NCI-H1092 treated with DMSO at 0.1 percent for 48 hours (cell line): ENCODE results near the gene REXO1.
"Not testable (repeated sequence)": the region's sequence is repeated elsewhere in the genome, so short reads cannot be mapped to it uniquely, and the experiment has no call there.

Experiments used
- DNase-seq: peaks from one replicate; lab custom pipeline; 2025; lab: John Stamatoyannopoulos, UW

REXO1 gene

GRCh38 chr19:1848399-1849131 lies at the start of gene REXO1:
Gene REXO1 (minus strand): TSS chr19:1848483. CDS start chr19:1848358, 125 bp downstream.
- DNase-seq, result peak; percentile 94

DNA sequence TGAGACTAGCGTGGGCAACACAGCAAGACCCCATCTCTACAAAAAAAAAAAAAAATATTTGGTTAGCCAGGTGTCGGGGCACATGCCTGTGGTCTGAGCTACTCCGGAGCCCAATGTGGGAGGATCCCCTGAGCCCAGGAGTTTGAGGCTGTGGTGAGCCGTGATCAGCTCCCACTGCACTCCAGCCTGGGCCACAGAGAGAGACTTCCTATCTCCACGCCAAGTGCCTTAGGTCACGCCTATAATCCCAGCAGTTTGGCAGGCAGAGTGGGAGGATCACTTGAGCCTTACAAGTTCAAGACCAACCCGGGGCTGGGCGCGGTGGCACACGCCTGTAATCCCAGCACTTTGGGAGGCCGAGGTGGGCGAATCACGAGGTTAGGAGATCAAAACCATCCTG lies 48.2 kb upstream of the REXO1 start:
- DNase-seq, result no peak

- no peak for DNase-seq
Observed at GRCh38 chr19:1893791-1894190, 45.5 kb upstream of the REXO1 start.

GRCh38 chr19:1889907-1890306 lies 41.6 kb upstream of the REXO1 start:
- no peak for DNase-seq

DNA sequence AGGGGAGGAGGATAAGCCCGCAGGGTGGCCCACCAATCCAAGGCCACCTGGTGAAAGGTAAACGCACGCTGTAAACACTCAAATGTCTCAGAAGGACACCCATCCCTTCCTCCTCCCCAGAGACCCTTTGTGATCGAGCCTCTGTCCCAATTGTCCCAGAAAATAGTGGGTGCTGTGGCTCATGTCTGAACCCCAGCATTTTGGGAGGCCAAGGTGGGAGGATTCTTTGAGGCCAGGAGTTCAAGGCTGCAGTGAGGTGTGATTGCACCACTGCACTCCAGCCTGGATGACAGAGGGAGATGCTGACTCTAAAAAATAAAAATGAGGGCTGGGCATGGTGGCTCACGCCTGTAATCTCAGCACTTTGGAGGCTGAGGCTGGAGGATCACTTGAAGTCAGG lies 40.1 kb upstream of the REXO1 start:
- no peak for DNase-seq

DNA sequence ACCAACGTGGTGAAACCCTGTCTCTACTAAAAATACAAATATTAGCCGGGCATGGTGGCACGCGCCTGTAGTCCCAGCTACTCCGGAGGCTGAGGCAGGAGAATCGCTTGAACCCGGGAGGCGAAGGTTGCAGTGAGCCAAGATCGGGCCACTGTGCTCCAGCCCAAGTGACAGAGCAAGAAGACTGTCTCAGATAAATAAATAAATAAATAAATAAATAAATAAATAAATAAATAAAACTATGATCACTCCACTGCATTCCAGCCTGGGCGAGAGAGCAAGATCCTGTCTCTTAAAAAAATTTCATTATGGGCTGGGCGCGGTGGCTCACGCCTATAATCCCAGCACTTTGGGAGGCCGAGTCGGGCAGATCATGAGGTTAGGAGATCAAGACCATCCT lies 38.1 kb upstream of the REXO1 start:
- not testable (repeated sequence) for DNase-seq

DNA sequence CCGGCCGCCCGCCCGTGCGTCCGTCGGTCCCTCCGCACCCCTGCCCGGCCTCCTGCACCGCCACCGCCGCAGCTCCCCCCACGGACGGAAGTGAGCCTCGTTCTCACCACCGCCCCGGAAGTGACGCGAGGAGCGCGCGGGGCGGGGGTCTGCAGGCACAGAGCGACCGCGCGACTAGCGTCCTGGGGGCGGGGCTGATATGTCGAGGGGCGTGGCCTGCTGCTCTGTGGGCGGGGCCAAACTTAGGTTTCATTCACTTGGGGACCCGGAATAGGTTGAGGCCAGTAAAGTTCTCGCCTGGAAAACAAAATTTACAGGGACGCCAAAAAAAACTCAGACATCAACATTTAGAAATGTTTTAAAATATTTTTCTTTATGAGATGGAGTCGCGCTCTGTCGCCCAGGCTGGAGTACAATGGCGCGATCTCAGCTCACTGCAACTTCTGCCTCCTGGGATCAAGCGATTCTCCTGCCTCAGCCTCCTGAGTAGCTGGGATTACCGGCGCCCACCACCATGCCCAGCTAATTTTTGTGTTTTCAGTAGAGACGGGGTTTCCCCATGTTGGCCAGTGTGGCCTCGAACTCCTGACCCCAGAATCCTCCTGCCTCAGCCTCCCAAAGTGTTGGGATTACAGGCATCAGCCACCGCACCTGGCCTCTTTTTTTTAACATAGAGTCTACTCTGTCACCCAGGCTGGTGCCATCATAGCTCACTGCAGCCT lies 37.3 kb upstream of the REXO1 start, which contains the start of gene ABHD17A:
Gene ABHD17A (minus strand): TSS at position 99 of the 722 bp plus-strand sequence. CDS start 3,930 bp downstream, outside the sequence.
- peak; percentile 84 for DNase-seq

DNA sequence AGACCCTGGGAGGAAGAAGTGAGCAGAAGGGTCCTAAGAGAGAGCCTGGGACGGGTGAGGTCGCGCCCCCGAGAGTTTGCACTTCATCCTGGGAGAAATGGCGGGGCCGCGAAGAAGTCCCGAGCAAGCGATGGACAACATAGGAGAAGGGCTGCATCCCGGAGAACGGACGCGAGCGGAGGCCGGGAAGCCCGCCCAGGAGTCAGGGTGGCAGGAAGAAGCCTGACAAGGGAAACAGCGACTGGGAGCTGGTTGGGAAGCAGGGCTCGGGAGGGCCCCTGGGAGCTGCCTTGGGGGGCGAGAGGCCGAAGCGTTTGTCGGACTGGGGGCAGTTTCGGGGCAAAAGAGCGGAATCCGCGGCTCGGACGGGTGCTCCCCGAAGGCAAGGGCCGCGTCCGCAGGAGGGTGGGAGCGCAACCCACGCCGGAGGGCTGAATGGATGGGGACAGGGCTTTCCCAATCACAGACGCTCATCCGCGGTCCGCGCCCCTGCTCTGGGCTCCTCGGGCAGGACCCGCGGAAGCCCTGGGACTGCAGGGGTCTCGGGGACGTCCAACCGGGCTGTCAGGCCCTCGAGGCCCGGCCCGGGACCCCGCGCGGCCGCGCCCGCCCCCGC lies 36.5 kb upstream of the REXO1 start:
- DNase-seq, result no peak

DNA sequence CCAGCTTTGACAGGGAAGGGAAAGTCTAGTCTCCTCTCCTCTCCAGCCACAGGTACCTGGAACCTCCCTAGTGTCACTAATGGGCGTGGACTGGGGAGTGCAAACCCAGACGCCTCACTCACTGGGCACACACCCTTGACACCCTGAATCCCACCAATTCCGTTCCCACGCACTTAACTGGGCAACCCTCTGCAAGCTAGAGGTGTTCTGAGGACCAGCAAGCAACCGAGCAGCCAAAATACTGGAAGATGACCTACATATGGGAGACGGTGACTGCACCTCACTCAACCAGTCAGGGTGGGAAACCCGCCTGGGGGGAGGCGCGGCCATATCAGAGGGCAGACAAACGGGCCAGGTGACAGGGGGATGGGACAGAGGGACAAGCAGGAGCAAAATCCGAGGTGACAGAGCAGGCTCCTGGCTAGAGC lies 36.0 kb upstream of the REXO1 start:
- no peak for DNase-seq

DNA sequence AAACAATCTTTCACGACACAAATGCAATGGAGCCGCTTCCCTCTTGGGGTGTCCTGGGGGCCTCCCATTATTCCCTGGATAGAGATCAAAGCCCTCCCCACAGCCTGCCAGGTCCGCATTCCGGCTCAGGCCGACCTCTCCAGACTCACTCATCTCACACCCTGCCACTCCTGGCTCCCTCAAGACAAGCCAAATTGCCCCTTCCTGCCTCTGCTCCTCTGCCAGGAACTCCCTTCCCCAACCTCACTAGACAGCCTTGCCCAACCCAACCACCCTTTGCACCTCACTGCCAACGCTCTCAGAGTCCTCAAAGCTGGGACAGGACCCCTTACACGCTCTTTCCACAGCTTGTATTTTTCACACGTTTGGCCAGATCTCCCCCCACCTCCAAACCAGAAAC lies 35.5 kb upstream of the REXO1 start:
- no peak for DNase-seq

DNA sequence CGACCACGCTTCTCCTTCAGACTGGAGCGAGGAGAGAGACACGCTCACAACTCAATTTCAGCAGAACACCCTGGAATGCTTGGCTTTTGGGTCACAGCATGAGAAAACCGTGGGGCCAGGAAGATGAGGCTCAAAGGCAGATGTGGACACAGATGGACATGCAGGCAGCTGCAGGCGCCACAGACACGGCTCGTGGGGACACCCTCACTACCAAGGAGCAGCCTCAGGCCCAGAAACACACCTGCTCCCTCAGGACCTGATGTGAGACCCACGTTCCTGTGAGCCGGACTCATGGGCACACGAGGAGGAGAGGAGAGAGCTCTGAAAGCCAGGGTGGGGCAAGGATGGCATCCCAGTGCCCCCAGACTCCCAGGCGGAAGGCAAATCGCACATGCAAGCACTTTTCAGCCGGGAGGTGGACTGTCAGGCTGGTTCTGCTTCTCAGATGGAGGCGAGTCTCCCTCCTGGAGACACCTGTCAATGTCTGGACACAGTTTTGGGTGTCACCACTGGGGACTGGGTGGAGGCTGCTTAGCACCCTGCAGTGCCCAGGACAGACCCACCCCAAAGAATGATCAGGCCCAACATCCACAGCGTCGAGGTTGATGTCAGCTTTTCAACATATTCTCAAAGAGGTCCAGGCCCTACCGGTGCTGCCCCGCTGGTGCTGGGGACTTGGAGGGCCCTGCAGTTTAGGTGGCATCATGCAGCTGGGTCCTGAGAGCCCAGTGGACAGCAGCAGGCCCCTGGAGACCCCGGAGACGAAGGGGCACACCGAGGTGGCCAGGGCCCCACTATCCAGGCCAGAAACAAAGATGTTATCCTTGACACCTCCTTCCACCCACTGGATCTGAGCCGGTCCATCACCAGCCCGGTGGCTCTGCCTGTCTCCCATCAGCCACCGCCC lies 34.8 kb upstream of the REXO1 start:
- no peak for DNase-seq

DNA sequence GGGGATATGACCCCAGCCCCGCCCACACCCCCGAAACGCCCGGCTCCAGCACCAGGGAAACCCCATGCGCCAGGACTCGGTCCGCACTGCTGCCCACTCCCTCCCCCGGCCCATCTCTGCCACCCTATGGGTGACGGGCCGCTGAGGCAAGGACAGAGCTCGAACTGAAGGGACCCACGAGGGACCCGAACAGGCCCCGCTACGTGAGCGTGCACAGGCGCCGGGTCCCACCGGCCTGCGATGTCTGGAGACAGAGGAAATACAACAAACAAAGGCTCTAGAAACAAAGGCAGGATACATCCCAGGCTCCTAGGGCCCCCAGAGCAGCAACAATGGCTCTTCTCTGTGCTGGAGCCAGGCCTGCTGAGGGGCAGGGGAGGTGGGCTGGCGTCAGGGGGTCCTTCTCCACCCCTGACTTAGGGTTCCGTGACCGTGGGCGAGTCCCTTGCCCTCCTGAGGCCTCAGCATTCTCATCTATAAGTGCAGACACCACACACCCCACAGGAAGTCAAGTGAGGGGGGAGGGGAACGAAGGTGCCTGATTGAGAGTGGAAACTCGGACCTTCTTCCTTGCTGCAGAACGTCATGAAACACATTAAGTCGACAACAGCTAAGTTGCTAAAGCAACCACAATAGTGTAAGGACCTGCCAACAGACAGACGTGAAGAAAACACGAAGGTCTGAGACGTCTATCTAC lies 34.0 kb upstream of the REXO1 start:
- no peak for DNase-seq

DNA sequence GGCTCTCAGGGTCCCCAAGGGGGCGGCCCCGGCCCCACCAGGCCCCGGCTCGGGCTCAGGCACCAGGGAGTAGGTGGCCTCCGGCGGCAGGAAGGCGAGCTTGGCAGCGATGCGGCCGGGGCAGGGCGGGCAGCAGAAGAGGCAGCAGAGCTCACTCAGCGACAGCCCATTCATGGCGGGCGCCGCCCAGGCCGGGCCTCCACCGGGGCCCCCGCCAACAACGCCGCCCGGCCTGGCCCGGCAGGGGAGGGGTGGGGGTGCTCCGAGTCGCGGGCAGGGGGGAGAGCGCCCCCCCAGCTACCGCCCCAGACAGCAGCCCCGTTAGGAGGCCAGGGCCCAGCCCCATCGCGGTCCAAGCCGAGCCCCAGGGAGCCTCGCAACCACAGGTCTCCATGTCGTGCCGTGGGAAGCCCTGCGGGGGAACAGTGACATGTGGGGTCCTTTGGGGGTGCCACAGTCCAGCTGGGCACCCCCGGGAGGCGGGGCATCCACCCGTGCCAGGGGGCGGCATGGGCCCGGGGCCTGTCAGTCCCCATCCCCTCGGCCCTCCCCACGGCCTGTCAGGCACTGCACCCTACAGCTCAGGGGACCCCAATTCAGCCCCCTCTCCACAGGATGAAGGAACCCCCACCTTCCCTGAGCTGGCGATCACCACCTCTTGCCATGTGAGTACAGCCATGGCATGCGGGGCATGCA lies 33.3 kb upstream of the REXO1 start:
- not testable (repeated sequence) for DNase-seq

GRCh38 chr19:1880611-1881392 lies 32.5 kb upstream of the REXO1 start:
- no peak for DNase-seq

- not testable (repeated sequence) for DNase-seq
Observed at GRCh38 chr19:1879982-1880381, 31.7 kb upstream of the REXO1 start.

DNA sequence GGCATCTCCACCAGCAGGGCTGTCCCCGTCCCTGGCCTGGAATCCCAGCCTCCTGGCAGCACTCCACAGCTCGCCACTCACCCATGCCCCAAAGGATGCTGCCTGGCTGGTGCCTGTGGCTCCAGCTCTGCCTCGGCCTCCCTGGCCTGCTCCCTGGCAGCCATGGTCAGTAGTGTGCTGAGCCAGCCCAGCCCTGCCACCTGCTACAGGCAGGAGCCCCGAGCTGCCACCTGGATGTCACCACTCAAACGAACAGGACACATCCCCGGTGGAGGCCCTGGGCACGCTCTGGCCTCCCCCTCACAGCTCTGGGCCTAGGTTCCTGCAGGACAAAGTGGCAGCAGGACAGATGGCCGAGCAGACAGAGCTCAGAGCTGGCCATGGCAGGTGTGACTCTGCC lies 30.3 kb upstream of the REXO1 start:
- not testable (repeated sequence) for DNase-seq

DNA sequence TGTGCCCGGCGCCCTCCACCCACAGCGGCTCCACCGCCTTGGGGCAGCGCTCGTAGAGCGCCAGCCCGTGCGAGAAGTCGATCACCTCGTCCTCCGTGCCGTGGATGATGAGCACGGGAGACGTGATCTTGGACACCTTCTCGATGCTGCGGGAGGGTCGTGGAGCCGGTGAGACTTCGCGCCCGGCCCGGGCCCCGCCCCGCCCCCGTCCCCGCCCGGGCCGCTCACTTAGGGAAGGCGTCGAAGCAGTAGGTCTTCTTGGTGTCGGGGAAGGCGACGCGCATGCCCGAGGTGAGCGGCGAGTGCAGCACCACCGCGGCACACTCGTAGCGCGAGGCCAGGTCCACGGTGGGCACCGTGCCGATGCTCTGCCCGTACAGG lies 29.0 kb upstream of the REXO1 start:
- not testable (repeated sequence) for DNase-seq

DNA sequence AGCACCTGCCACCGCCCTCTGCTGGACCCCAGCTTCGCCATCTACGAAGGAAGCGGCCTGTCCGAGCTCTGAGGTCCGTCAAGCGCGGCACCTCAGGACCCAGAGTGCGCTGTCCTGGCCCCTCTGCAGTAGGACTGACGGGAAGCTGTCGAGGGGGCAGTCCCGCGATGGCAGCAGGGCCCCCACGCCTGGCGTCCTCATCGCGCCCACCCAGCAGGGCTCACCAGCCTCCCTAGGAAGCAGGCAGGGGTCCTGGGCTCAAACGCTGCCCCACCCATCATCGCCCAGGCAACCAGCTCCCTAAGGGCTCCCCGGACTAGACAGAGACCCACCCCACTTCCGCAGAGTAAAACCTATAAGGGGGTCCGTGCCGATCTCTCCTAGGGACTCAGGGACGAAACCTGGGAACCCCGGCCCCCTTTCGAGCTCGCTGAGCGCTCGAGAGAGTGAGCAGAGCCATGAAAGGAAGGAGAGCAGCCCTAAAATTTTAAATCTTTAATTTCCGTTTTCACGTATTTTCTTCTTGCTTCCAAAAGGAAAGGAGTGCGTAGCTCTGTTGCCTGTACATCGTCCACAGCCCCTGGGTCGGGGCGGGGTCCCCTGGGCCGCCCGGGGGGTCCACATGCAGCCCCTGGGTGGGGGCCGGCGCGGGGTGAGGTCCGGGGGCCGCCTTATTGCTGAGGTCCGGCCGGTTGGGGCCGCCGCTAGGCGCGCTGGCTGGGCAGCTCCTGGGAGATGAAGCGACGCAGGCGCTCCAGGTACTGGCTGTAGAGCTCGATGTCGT lies 28.4 kb upstream of the REXO1 start:
- not testable (repeated sequence) for DNase-seq
